WTC11 (cell line): ENCODE measurements around the gene SEPTIN8. TPM values are rescaled to one million over a fixed set of nuclear protein-coding genes. Genes with fewer than 3 reads are reported as not detected.

ENCODE experiments used
- ATAC-seq: fragments of 200-7000 bp; cut with Tn5 transposase; 2 replicates; pipeline ENCODE4 v1.10.0; 2021; ENCODE audit warnings: mild to moderate bottlenecking, moderate library complexity
- CTCF ChIA-PET: fragments of 300-600 bp; sonication (Branson Sonifier 250); formaldehyde crosslinking; loops from one replicate; lab custom pipeline; 2021; ENCODE audit warnings: antibody characterized with exemption; lab: Charles Lee
- POLR2A ChIA-PET: fragments of 350-600 bp; sonication (Branson Sonifier 250); formaldehyde crosslinking; loops from one replicate; lab custom pipeline; 2021; ENCODE audit warnings: antibody characterized with exemption; lab: Charles Lee
- DNase-seq: peaks from one replicate; pipeline ENCODE4 v3.0.0; 2021; ENCODE audit warnings: low spot score
- H3K27ac Mint-ChIP-seq: 2 replicates; pipeline ENCODE4 v1.8.0; 2021; ENCODE audit warnings: mixed read lengths
- H3K27me3 Mint-ChIP-seq: 2 replicates; pipeline ENCODE4 v1.8.0; 2021; ENCODE audit warnings: low read depth, mild to moderate bottlenecking, moderate library complexity, mixed read lengths
- H3K36me3 Mint-ChIP-seq: 2 replicates; pipeline ENCODE4 v1.8.0; 2021; ENCODE audit warnings: mixed read lengths
- H3K4me1 Mint-ChIP-seq: 2 replicates; pipeline ENCODE4 v1.8.0; 2022; ENCODE audit warnings: mixed read lengths
- H3K4me3 Mint-ChIP-seq: 2 replicates; pipeline ENCODE4 v1.8.0; 2021; ENCODE audit warnings: mild to moderate bottlenecking, moderate library complexity, mixed read lengths
- H3K9me3 Mint-ChIP-seq: 2 replicates; pipeline ENCODE4 v1.8.0; 2021; ENCODE audit warnings: mixed read lengths
- ATF1 ChIP-seq: sonication (generic); formaldehyde crosslinking; IDR thresholded peaks from 2 replicates; pipeline ENCODE4 v1.8.1; 2023; ENCODE audit warnings: mild to moderate bottlenecking, moderate library complexity, missing genetic modification reagents
- CBFB ChIP-seq: sonication (generic); formaldehyde crosslinking; IDR thresholded peaks from 2 replicates; pipeline ENCODE4 v1.8.1; 2022; ENCODE audit warnings: mild to moderate bottlenecking, low read depth, missing genetic modification reagents
- CREM ChIP-seq: sonication (generic); formaldehyde crosslinking; IDR thresholded peaks from 2 replicates; pipeline ENCODE4 v1.8.1; 2022; ENCODE audit warnings: mild to moderate bottlenecking, missing genetic modification reagents, moderate library complexity
- EMX1 ChIP-seq: fragments of 250-450 bp; sonication (Bioruptor Pico); IDR thresholded peaks from 2 replicates; pipeline ENCODE4 v1.8.0; 2021; ENCODE audit warnings: mild to moderate bottlenecking
- GABPB1 ChIP-seq: sonication (generic); formaldehyde crosslinking; IDR thresholded peaks from 2 replicates; pipeline ENCODE4 v1.8.1; 2023; ENCODE audit warnings: mild to moderate bottlenecking, missing genetic modification reagents
- MLX ChIP-seq: sonication (generic); formaldehyde crosslinking; IDR thresholded peaks from 2 replicates; pipeline ENCODE4 v1.8.1; 2023; ENCODE audit warnings: mild to moderate bottlenecking, missing genetic modification reagents, moderate library complexity
- NFATC4 ChIP-seq: fragments of 250-450 bp; sonication (Bioruptor Pico); IDR thresholded peaks from 2 replicates; pipeline ENCODE4 v1.9.0; 2021; ENCODE audit warnings: mild to moderate bottlenecking
- NR2C2 ChIP-seq: sonication (generic); formaldehyde crosslinking; IDR thresholded peaks from 2 replicates; pipeline ENCODE4 v1.8.0; 2022; ENCODE audit warnings: mild to moderate bottlenecking, missing genetic modification reagents
- STAT6 ChIP-seq: sonication (generic); formaldehyde crosslinking; conservative IDR thresholded peaks from 2 replicates; pipeline ENCODE4 v1.8.1; 2023; ENCODE audit warnings: mild to moderate bottlenecking, low read depth, missing genetic modification reagents, moderate library complexity
- TEAD1 ChIP-seq: sonication (generic); formaldehyde crosslinking; IDR thresholded peaks from 2 replicates; pipeline ENCODE4 v1.8.0; 2022; ENCODE audit warnings: mild to moderate bottlenecking, missing genetic modification reagents
- ZNF121 ChIP-seq: sonication (generic); formaldehyde crosslinking; IDR thresholded peaks from 2 replicates; pipeline ENCODE4 v1.8.0; 2023; ENCODE audit warnings: missing genetic modification reagents
- ZNF423 ChIP-seq: fragments of 250-450 bp; sonication (Bioruptor Pico); IDR thresholded peaks from 2 replicates; pipeline ENCODE4 v2.1.2; 2022; ENCODE audit warnings: mild to moderate bottlenecking, moderate library complexity
- total RNA-seq: library from RNA; stranded (reverse); gene quantifications from 3 replicates; pipeline ENCODE4 v1.2.3, GENCODE V29; 2021
- TF ChIP-seq, protein P1 (sequence below): sonication (generic); formaldehyde crosslinking; IDR thresholded peaks from 2 replicates; pipeline ENCODE4 v1.8.0; 2022; ENCODE audit warnings: mild to moderate bottlenecking, missing genetic modification reagents
- TF ChIP-seq, protein P2 (sequence below): fragments of 250-450 bp; sonication (Bioruptor Pico); IDR thresholded peaks from 2 replicates; pipeline ENCODE4 v2.1.2; 2022; ENCODE audit warnings: mild to moderate bottlenecking, moderate library complexity
- TF ChIP-seq, protein P3 (sequence below): fragments of 250-450 bp; sonication (Bioruptor Pico); IDR thresholded peaks from 2 replicates; pipeline ENCODE4 v1.9.0; 2021; ENCODE audit warnings: mild to moderate bottlenecking, borderline replicate concordance
- TF ChIP-seq, protein P4 (sequence below): sonication (generic); formaldehyde crosslinking; IDR thresholded peaks from 2 replicates; pipeline ENCODE4 v1.8.0; 2023; ENCODE audit warnings: missing genetic modification reagents, mild to moderate bottlenecking, borderline replicate concordance

The SEPTIN8 gene
- total RNA-seq, 1 experiment from 2014 or later, result 35.8 TPM

DNA sequence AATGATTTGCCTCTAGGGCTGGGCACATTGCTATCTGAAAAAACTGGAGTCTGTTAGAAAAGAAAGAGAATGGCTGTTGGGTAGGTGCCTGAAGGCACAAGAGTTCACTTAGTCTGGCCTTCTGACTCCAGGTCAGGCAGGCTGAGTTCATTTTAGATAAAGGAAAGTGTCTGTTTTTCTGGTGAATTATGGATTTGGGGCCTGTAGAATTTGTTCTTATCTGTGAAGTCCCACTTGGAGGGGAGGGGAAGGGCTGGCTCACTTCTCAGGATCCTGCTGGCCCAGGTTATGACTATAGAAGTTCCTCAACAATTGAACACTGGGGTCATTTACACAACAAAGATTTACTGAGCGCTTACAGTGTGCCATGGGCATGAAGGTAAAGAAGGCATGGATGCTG lies 11.5 kb upstream of the SEPTIN8 start:
- DNase-seq, result no peak
- Mint-ChIP-seq H3K9me3 (peaks cover 6% of the 10 kb centered on the region), H3K27ac (no peak overlapping the region), H3K27me3 (peaks cover 10% of the 10 kb centered on the region)
- POLR2A ChIA-PET, result no interaction called here
- CTCF ChIA-PET, result interaction anchor here (1.1 kb wide), 1 partner anchor 32 kb away, joined by 4 read pairs; no protein-coding TSS in a partner anchor
- TF ChIP-seq GABPB1 (CRISPR knock-in tag), result no peak
- TF ChIP-seq, all 79 proteins: peak for 0
- ATAC-seq, result peak; percentile 39; the same call in 1 of the 2 replicates
- peaks cover 6% of the 10 kb centered on the region; the same call in 1 of the 2 replicates for H3K4me1 Mint-ChIP-seq
- no peak overlapping the region for H3K4me3 Mint-ChIP-seq
- H3K36me3 Mint-ChIP-seq, result no peaks in the 10 kb centered on the region

GRCh38 chr5:132787076-132787475 lies 10.0 kb upstream of the SEPTIN8 start:
- Mint-ChIP-seq H3K27me3 (peaks cover 4% of the 10 kb centered on the region), H3K9me3 (peaks cover 6% of the 10 kb centered on the region), H3K27ac (no peak overlapping the region), H3K36me3 (no peaks in the 10 kb centered on the region), H3K4me1 (peaks cover 6% of the 10 kb centered on the region; the same call in 1 of the 2 replicates), H3K4me3 (no peak overlapping the region)
- ATAC-seq (no peak), DNase-seq (no peak)
- ChIA-PET POLR2A (no interaction called here), CTCF (no interaction called here)
- TF ChIP-seq, protein P1, sequence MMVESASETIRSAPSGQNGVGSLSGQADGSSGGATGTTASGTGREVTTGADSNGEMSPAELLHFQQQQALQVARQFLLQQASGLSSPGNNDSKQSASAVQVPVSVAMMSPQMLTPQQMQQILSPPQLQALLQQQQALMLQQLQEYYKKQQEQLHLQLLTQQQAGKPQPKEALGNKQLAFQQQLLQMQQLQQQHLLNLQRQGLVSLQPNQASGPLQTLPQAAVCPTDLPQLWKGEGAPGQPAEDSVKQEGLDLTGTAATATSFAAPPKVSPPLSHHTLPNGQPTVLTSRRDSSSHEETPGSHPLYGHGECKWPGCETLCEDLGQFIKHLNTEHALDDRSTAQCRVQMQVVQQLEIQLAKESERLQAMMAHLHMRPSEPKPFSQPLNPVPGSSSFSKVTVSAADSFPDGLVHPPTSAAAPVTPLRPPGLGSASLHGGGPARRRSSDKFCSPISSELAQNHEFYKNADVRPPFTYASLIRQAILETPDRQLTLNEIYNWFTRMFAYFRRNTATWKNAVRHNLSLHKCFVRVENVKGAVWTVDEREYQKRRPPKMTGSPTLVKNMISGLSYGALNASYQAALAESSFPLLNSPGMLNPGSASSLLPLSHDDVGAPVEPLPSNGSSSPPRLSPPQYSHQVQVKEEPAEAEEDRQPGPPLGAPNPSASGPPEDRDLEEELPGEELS (CRISPR knock-in tag), result no peak
- TF ChIP-seq ATF1 (CRISPR knock-in tag), result no peak
- no peak for TF ChIP-seq STAT6 (CRISPR knock-in tag)
- TF ChIP-seq EMX1, result no peak
- TF ChIP-seq NFATC4, result no peak
- TF ChIP-seq, protein P2, sequence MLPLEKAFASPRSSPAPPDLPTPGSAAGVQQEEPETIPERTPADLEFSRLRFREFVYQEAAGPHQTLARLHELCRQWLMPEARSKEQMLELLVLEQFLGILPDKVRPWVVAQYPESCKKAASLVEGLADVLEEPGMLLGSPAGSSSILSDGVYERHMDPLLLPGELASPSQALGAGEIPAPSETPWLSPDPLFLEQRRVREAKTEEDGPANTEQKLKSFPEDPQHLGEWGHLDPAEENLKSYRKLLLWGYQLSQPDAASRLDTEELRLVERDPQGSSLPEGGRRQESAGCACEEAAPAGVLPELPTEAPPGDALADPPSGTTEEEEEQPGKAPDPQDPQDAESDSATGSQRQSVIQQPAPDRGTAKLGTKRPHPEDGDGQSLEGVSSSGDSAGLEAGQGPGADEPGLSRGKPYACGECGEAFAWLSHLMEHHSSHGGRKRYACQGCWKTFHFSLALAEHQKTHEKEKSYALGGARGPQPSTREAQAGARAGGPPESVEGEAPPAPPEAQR (CRISPR knock-in tag), result no peak
- no peak for TF ChIP-seq NR2C2 (CRISPR knock-in tag)
- no peak for TF ChIP-seq MLX

- POLR2A ChIA-PET, result no interaction called here
- H3K4me1 Mint-ChIP-seq, result peaks cover 6% of the 10 kb centered on the region; the same call in 1 of the 2 replicates
- no peak for ATAC-seq
- peaks cover 6% of the 10 kb centered on the region for H3K9me3 Mint-ChIP-seq
- DNase-seq, result no peak
- no peak overlapping the region for H3K27ac Mint-ChIP-seq
- CTCF ChIA-PET, result interaction anchor here (0.7 to 1.3 kb wide), 2 partner anchors 39 to 635 kb away, joined by 3 to 4 read pairs; partner anchors contain the start of gene CCNI2
- H3K27me3 Mint-ChIP-seq, result peaks cover 12% of the 10 kb centered on the region
- H3K36me3 Mint-ChIP-seq, result no peaks in the 10 kb centered on the region
- no peak overlapping the region for H3K4me3 Mint-ChIP-seq
- TF ChIP-seq CREM (no peak), TEAD1 (CRISPR knock-in tag) (no peak), ZNF423 (no peak), CBFB (CRISPR knock-in tag) (no peak), ZNF121 (no peak)
- TF ChIP-seq, protein P3, sequence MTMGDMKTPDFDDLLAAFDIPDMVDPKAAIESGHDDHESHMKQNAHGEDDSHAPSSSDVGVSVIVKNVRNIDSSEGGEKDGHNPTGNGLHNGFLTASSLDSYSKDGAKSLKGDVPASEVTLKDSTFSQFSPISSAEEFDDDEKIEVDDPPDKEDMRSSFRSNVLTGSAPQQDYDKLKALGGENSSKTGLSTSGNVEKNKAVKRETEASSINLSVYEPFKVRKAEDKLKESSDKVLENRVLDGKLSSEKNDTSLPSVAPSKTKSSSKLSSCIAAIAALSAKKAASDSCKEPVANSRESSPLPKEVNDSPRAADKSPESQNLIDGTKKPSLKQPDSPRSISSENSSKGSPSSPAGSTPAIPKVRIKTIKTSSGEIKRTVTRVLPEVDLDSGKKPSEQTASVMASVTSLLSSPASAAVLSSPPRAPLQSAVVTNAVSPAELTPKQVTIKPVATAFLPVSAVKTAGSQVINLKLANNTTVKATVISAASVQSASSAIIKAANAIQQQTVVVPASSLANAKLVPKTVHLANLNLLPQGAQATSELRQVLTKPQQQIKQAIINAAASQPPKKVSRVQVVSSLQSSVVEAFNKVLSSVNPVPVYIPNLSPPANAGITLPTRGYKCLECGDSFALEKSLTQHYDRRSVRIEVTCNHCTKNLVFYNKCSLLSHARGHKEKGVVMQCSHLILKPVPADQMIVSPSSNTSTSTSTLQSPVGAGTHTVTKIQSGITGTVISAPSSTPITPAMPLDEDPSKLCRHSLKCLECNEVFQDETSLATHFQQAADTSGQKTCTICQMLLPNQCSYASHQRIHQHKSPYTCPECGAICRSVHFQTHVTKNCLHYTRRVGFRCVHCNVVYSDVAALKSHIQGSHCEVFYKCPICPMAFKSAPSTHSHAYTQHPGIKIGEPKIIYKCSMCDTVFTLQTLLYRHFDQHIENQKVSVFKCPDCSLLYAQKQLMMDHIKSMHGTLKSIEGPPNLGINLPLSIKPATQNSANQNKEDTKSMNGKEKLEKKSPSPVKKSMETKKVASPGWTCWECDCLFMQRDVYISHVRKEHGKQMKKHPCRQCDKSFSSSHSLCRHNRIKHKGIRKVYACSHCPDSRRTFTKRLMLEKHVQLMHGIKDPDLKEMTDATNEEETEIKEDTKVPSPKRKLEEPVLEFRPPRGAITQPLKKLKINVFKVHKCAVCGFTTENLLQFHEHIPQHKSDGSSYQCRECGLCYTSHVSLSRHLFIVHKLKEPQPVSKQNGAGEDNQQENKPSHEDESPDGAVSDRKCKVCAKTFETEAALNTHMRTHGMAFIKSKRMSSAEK (CRISPR knock-in tag), result no peak
- TF ChIP-seq, protein P4, sequence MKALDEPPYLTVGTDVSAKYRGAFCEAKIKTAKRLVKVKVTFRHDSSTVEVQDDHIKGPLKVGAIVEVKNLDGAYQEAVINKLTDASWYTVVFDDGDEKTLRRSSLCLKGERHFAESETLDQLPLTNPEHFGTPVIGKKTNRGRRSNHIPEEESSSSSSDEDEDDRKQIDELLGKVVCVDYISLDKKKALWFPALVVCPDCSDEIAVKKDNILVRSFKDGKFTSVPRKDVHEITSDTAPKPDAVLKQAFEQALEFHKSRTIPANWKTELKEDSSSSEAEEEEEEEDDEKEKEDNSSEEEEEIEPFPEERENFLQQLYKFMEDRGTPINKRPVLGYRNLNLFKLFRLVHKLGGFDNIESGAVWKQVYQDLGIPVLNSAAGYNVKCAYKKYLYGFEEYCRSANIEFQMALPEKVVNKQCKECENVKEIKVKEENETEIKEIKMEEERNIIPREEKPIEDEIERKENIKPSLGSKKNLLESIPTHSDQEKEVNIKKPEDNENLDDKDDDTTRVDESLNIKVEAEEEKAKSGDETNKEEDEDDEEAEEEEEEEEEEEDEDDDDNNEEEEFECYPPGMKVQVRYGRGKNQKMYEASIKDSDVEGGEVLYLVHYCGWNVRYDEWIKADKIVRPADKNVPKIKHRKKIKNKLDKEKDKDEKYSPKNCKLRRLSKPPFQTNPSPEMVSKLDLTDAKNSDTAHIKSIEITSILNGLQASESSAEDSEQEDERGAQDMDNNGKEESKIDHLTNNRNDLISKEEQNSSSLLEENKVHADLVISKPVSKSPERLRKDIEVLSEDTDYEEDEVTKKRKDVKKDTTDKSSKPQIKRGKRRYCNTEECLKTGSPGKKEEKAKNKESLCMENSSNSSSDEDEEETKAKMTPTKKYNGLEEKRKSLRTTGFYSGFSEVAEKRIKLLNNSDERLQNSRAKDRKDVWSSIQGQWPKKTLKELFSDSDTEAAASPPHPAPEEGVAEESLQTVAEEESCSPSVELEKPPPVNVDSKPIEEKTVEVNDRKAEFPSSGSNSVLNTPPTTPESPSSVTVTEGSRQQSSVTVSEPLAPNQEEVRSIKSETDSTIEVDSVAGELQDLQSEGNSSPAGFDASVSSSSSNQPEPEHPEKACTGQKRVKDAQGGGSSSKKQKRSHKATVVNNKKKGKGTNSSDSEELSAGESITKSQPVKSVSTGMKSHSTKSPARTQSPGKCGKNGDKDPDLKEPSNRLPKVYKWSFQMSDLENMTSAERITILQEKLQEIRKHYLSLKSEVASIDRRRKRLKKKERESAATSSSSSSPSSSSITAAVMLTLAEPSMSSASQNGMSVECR (CRISPR knock-in tag), result no peak
These were observed 8.8 kb upstream of the SEPTIN8 start for GRCh38 chr5:132785864-132786263.
